ENCODE data around the gene MCOLN1. TPM values are rescaled to one million over a fixed set of nuclear protein-coding genes. Genes with fewer than 3 reads are reported as not detected.
A peak's percentile ranks its signal among the peaks of the same experiment; 100 is the strongest.

MCOLN1 gene
- polyA plus RNA-seq, 1 of the 3 experiments (the other 2 are of a cell fraction): 28.4 TPM

GRCh38 chr19:7506385-7507328, 15.8 kb upstream of the MCOLN1 start:
- no peak overlapping the region; the same call in 1 of the 2 replicates for H2AFZ ChIP-seq (ENCODE audit: low read depth)
- H3F3A ChIP-seq (replicated peaks; ENCODE audit: insufficient read depth): peaks cover 10% of the 10 kb centered on the region
- no peaks in the 10 kb centered on the region for H3K9me2 ChIP-seq
- H3K27me3 ChIP-seq (ENCODE audit: insufficient read depth): no peaks in the 10 kb centered on the region
- no peaks in the 10 kb centered on the region for H3K9me3 ChIP-seq
- ChIA-PET CTCF (interaction anchor here (0.8 to 1.3 kb wide), 3 partner anchors 9 to 17 kb away, joined by 3 to 4 read pairs (median 4); a partner anchor contains a TSS), POLR2A (interaction anchor here (0.6 to 1.8 kb wide), 3 partner anchors 9 to 15 kb away, joined by 3 to 8 read pairs (median 6); partner anchors contain the start of gene ZNF358)
- no peak overlapping the region for H3K9ac ChIP-seq
- 48% methylated on average over 17 of the region's 20 CpGs for WGBS (ENCODE audit: low lambda C conversion rate)
- peak overlapping the region in 1 of 2 experiments; percentile 6; a peak in 1 of 4 replicates for H3K4me3 ChIP-seq (ENCODE audit: low read depth in 2 of 2, low read length in 1 of 2)
- H3K4me2 ChIP-seq: no peak overlapping the region
- H3K4me1 ChIP-seq (ENCODE audit: control insufficient read depth in 1 of 2, insufficient read depth in 2 of 2, low read depth in 1 of 2, low read length in 1 of 2): peaks cover 0 to 13% of the 10 kb centered on the region in 2 experiments; a peak in 1 of 4 replicates
- H3K27ac ChIP-seq (ENCODE audit: low read depth in 2 of 2, low read length in 1 of 2): peak overlapping the region in 1 of 2 experiments; percentile 47; a peak in 1 of 4 replicates
- no peaks in the 10 kb centered on the region for H3K79me2 ChIP-seq (ENCODE audit: insufficient read depth)
- no peaks in the 10 kb centered on the region for H4K20me1 ChIP-seq (ENCODE audit: insufficient read depth)
- TF ChIP-seq RCOR1 (IDR thresholded peaks at IDR 0.05; ENCODE audit: low read length) (no peak), EZH2phosphoT487 (IDR thresholded peaks at IDR 0.05; ENCODE audit: borderline replicate concordance, low read depth) (no peak), CHD2 (IDR thresholded peaks at IDR 0.05; ENCODE audit: low read length, partially characterized antibody) (no peak), TAF1 (IDR thresholded peaks at IDR 0.05; ENCODE audit: borderline replicate concordance, low read depth, low read length) (no peak), CTCF (IDR thresholded peaks at IDR 0.05) (no peak), MXI1 (IDR thresholded peaks at IDR 0.05; ENCODE audit: low read depth, low read length) (no peak), USF2 (IDR thresholded peaks at IDR 0.05; ENCODE audit: borderline replicate concordance, low read depth, low read length) (no peak), PBX3 (IDR thresholded peaks at IDR 0.05) (no peak), IRF3 (IDR thresholded peaks at IDR 0.05; ENCODE audit: low read depth, low read length) (no peak), GATA2 (CRISPR knock-in tag; IDR thresholded peaks at IDR 0.05) (no peak), REST (IDR thresholded peaks at IDR 0.05; ENCODE audit: low read depth, low read length) (no peak), SMC3 (IDR thresholded peaks at IDR 0.05; ENCODE audit: low read depth, low read length) (no peak), RFX5 (IDR thresholded peaks at IDR 0.05; ENCODE audit: low read length) (no peak), GABPA (IDR thresholded peaks at IDR 0.05; ENCODE audit: low read depth) (no peak)
- DNase-seq: peak; percentile 81
- no peaks in the 10 kb centered on the region for H3K36me3 ChIP-seq (replicated peaks in 1 of 2; ENCODE audit: control insufficient read depth in 1 of 2, insufficient read depth in 2 of 2, low read length in 1 of 2)

Data from SK-N-SH (cell line).